MM.1S (cell line): Measurements from ENCODE around the gene SREBF2.

Experiments
- CTCF ChIP-seq: fragments of 300-600 bp; sonication (generic); IDR thresholded peaks from 2 replicates; pipeline ENCODE4 v1.5.1; 2016; ENCODE audit warnings: antibody characterized with exemption, low read length, mixed read lengths
- EZH2 ChIP-seq: fragments of 300-600 bp; sonication (generic); optimal IDR thresholded peaks from 2 replicates; pipeline ENCODE3; 2017; ENCODE audit warnings: low read depth, mild to moderate bottlenecking, antibody characterized with exemption, low read length, mixed read lengths
- EZH2phosphoT487 ChIP-seq: fragments of 300-600 bp; sonication (generic); IDR thresholded peaks from 2 replicates; pipeline ENCODE4 v1.6.1; 2018; ENCODE audit warnings: antibody characterized with exemption, low read length

- no peak for TF ChIP-seq CTCF
- TF ChIP-seq EZH2, result no peak
- TF ChIP-seq EZH2phosphoT487, result no peak
Observed at GRCh38 chr22:41912338-41913039, 79.6 kb downstream of the SREBF2 start.
